NCI-H82 (cell line): ENCODE results near the gene AGTR2.
"Not testable (repeated sequence)": the region's sequence is repeated elsewhere in the genome, so short reads cannot be mapped to it uniquely, and the experiment has no call there.

Experiments used
- DNase-seq: peaks from one replicate; lab custom pipeline; 2025; lab: John Stamatoyannopoulos, UW

AGTR2 gene

GRCh38 chrX:116170511-116170910 is at the start of gene AGTR2:
TSS of gene AGTR2 (plus strand) at chrX:116170744. CDS start at chrX:116172281, 1,537 bp downstream.
- no peak for DNase-seq

- DNase-seq: no peak
Observed at GRCh38 chrX:116135277-116135676, 35.3 kb upstream of the AGTR2 start.

GRCh38 chrX:116141270-116141669 is 29.3 kb upstream of the AGTR2 start:
- DNase-seq: not testable (repeated sequence)

- DNase-seq: no peak
Observed at GRCh38 chrX:116142976-116143375, 27.6 kb upstream of the AGTR2 start.

- no peak for DNase-seq
Observed at GRCh38 chrX:116172976-116173375, 2.4 kb downstream of the AGTR2 start.

- DNase-seq: no peak
Observed at GRCh38 chrX:116181300-116181699, 10.8 kb downstream of the AGTR2 start.

GRCh38 chrX:116185163-116185562 is 14.6 kb downstream of the AGTR2 start:
- no peak for DNase-seq

- no peak for DNase-seq
Observed at GRCh38 chrX:116194649-116195048, 24.1 kb downstream of the AGTR2 start.

- no peak for DNase-seq
Observed at GRCh38 chrX:116198235-116198634, 27.7 kb downstream of the AGTR2 start.

- peak; percentile 20 for DNase-seq
Observed at GRCh38 chrX:116198810-116199209, 28.3 kb downstream of the AGTR2 start.

- DNase-seq: peak; percentile 34
Observed at GRCh38 chrX:116204932-116205331, 34.4 kb downstream of the AGTR2 start.

- no peak for DNase-seq
Observed at GRCh38 chrX:116213262-116213661, 42.7 kb downstream of the AGTR2 start.

GRCh38 chrX:116217080-116217479 is 46.5 kb downstream of the AGTR2 start:
- not testable (repeated sequence) for DNase-seq
